HG03066 (cell line): Measurements from ENCODE around the gene RENBP.

Source experiments
- ATAC-seq: cut with Tn5 transposase; IDR thresholded peaks from one replicate; pipeline ENCODE4 v1.9.1; 2021; ENCODE audit warnings: low read depth; ENCODE audit not compliant: unreplicated experiment

The RENBP gene

GRCh38 chrX:153903238-153903980 lies 41.0 kb downstream of the RENBP start:
- ATAC-seq = no peak

GRCh38 chrX:153902385-153902784 lies 42.1 kb downstream of the RENBP start:
- no peak for ATAC-seq

- ATAC-seq = no peak
These were observed 42.7 kb downstream of the RENBP start for GRCh38 chrX:153901753-153902140.

GRCh38 chrX:153900831-153901752 lies 43.4 kb downstream of the RENBP start:
- ATAC-seq = peak; percentile 59

- ATAC-seq = no peak
These were observed 46.5 kb downstream of the RENBP start for GRCh38 chrX:153897899-153898298.

GRCh38 chrX:153889123-153889522 lies 55.3 kb downstream of the RENBP start:
- no peak for ATAC-seq

- no peak for ATAC-seq
These were observed 56.1 kb downstream of the RENBP start for GRCh38 chrX:153888344-153888743.

GRCh38 chrX:153887385-153887784 lies 57.1 kb downstream of the RENBP start:
- ATAC-seq = no peak

GRCh38 chrX:153886915-153887314 lies 57.5 kb downstream of the RENBP start:
- ATAC-seq = no peak

- no peak for ATAC-seq
These were observed 58.2 kb downstream of the RENBP start, which contains the start of gene L1CAM for GRCh38 chrX:153885968-153886903. L1CAM (minus strand) TSS chrX:153886173; CDS start chrX:153875836, 10,337 bp downstream.
